H1 (cell line): ENCODE results near the gene OR13A1. TPM values are rescaled to one million over a fixed set of nuclear protein-coding genes. Genes with fewer than 3 reads are reported as not detected.

ENCODE experiments used
- CTCF ChIA-PET: fragments of 300-600 bp; sonication (Branson Sonifier 250); formaldehyde crosslinking; loops from one replicate; lab custom pipeline; 2021; ENCODE audit not compliant: partially characterized antibody; lab: Charles Lee
- POLR2A ChIA-PET: fragments of 300-600 bp; sonication (Branson Sonifier 250); formaldehyde crosslinking; loops from one replicate; lab custom pipeline; 2021; ENCODE audit warnings: inconsistent platforms; ENCODE audit not compliant: partially characterized antibody; lab: Charles Lee
- DNase-seq, 2 experiments: peaks; one replicate each; pipeline versions ENCODE4 v3.0.0 to v3.0.0-alpha.2; 2010 to 2022; ENCODE audit warnings: low spot score in 2 of 2, low read depth in 1 of 2, mixed read lengths in 1 of 2
- FAIRE-seq: peaks from 2 replicates; lab custom pipeline; 2011; peaks lifted over from hg19 to GRCh38; lab: Jason Lieb, UNC
- H2AFZ ChIP-seq: 2 replicates; pipeline ENCODE4 v1.8.1; 2012; ENCODE audit warnings: low read length, inconsistent platforms
- H2AK5ac ChIP-seq: 2 replicates; pipeline ENCODE4 v1.6.1; 2013; ENCODE audit warnings: low read depth, low read length
- H2BK120ac ChIP-seq: replicated peaks from 2 replicates; pipeline ENCODE3; 2013; ENCODE audit warnings: low read depth, low read length, inconsistent platforms
- H2BK12ac ChIP-seq: 2 replicates; pipeline ENCODE4 v1.6.1; 2013; ENCODE audit warnings: low read depth, low read length
- H2BK15ac ChIP-seq: 2 replicates; pipeline ENCODE4 v1.6.1; 2013; ENCODE audit warnings: low read length
- H2BK20ac ChIP-seq: 2 replicates; pipeline ENCODE4 v1.6.1; 2013; ENCODE audit warnings: low read length
- H2BK5ac ChIP-seq: 2 replicates; pipeline ENCODE4 v1.6.1; 2013; ENCODE audit warnings: low read depth, low read length
- H3K14ac ChIP-seq: 2 replicates; pipeline ENCODE4 v1.6.1; 2013; ENCODE audit warnings: inconsistent platforms; ENCODE audit not compliant: insufficient read length
- H3K18ac ChIP-seq: 2 replicates; pipeline ENCODE4 v1.6.1; 2013; ENCODE audit warnings: low read length; ENCODE audit errors: extremely low read depth
- H3K23ac ChIP-seq: 2 replicates; pipeline ENCODE4 v1.6.1; 2013; ENCODE audit warnings: inconsistent platforms; ENCODE audit not compliant: insufficient read length
- H3K23me2 ChIP-seq: 2 replicates; pipeline ENCODE4 v1.6.1; 2013; ENCODE audit warnings: low read depth, low read length
- H3K27ac ChIP-seq: 2 replicates; pipeline ENCODE4 v1.6.1; 2011; ENCODE audit warnings: low read depth, low read length, inconsistent platforms
- H3K27me3 ChIP-seq, 4 experiments: replicated peaks in 1 of 4; 1 replicate in 1 of 4; 2 replicates in 3 of 4; pipeline versions ENCODE4 v1.6.1 to v1.8.1; 2011 to 2013; ENCODE audit warnings: low read length in 3 of 4, mild to moderate bottlenecking in 3 of 4, inconsistent platforms in 2 of 4, mixed read lengths in 2 of 4, moderate library complexity in 1 of 4; ENCODE audit not compliant: control insufficient read depth in 3 of 4, insufficient read depth in 3 of 4; ENCODE audit errors: extremely low read depth in 1 of 4
- H3K36me3 ChIP-seq, 4 experiments: 2 replicates each; pipeline versions ENCODE4 v1.6.1 to v1.8.1; 2011 to 2013; ENCODE audit warnings: mild to moderate bottlenecking in 4 of 4, low read length in 3 of 4, moderate library complexity in 2 of 4, control low read depth in 1 of 4, inconsistent platforms in 1 of 4; ENCODE audit not compliant: insufficient read depth in 4 of 4, control insufficient read depth in 2 of 4
- H3K4ac ChIP-seq: replicated peaks from 2 replicates; pipeline ENCODE3; 2013; ENCODE audit warnings: low read length, low read depth, mixed read lengths, inconsistent platforms; ENCODE audit not compliant: insufficient read length
- H3K4me1 ChIP-seq, 4 experiments: replicated peaks in 1 of 4; 1 replicate in 1 of 4; 2 replicates in 3 of 4; pipeline versions ENCODE4 v1.6.1 to v1.8.1; 2011 to 2013; ENCODE audit warnings: low read length in 3 of 4, inconsistent platforms in 2 of 4, mixed read lengths in 1 of 4; ENCODE audit not compliant: insufficient read depth in 4 of 4, control insufficient read depth in 3 of 4
- H3K4me2 ChIP-seq, 2 experiments: 2 replicates each; pipeline versions ENCODE4 v1.6.1 to v1.8.1; 2011 to 2013; ENCODE audit warnings: low read depth in 2 of 2, low read length in 2 of 2, control low read depth in 1 of 2, inconsistent platforms in 1 of 2, mild to moderate bottlenecking in 1 of 2; ENCODE audit not compliant: insufficient read depth in 1 of 2
- H3K4me3 ChIP-seq, 4 experiments: fragments of 200-600, 300-600 bp in 1 of 4; sonication (generic), shearing (Covaris generic), sonication (Bioruptor Twin) in 1 of 4; 2 replicates each; pipeline versions ENCODE4 v1.5.1 to v1.8.1; 2011 to 2016; ENCODE audit warnings: low read length in 4 of 4, low read depth in 3 of 4, control low read depth in 2 of 4, inconsistent platforms in 2 of 4, mild to moderate bottlenecking in 2 of 4, mixed read lengths in 1 of 4, moderate library complexity in 1 of 4; ENCODE audit not compliant: insufficient read depth in 2 of 4; ENCODE audit errors: extremely low read depth in 1 of 4
- H3K56ac ChIP-seq: replicated peaks from 2 replicates; pipeline ENCODE3; 2013; ENCODE audit warnings: low read depth, mild to moderate bottlenecking, mixed read lengths, low read length, inconsistent platforms; ENCODE audit not compliant: insufficient read length
- H3K79me1 ChIP-seq: 2 replicates; pipeline ENCODE4 v1.6.1; 2013; ENCODE audit warnings: low read depth, low read length, control low read depth
- H3K79me2 ChIP-seq, 2 experiments: 2 replicates each; pipeline versions ENCODE4 v1.6.1 to v1.8.1; 2012 to 2013; ENCODE audit warnings: low read length in 2 of 2, mild to moderate bottlenecking in 2 of 2, inconsistent platforms in 1 of 2; ENCODE audit not compliant: insufficient read depth in 2 of 2, control insufficient read depth in 1 of 2
- H3K9ac ChIP-seq, 4 experiments: replicated peaks in 1 of 4; 1 replicate in 1 of 4; 2 replicates in 3 of 4; pipeline versions ENCODE4 v1.6.1 to v1.8.1; 2011 to 2013; ENCODE audit warnings: low read depth in 3 of 4, low read length in 3 of 4, control low read depth in 2 of 4, mild to moderate bottlenecking in 2 of 4, moderate library complexity in 2 of 4, inconsistent platforms in 1 of 4; ENCODE audit errors: extremely low read depth in 1 of 4
- H3K9me3 ChIP-seq, 2 experiments: 2 replicates each; pipeline versions ENCODE4 v1.6.1 to v1.8.1; 2012 to 2013; ENCODE audit warnings: mild to moderate bottlenecking in 2 of 2, moderate library complexity in 2 of 2, control low read depth in 1 of 2, inconsistent platforms in 1 of 2, low read depth in 1 of 2, low read length in 1 of 2, mixed read lengths in 1 of 2; ENCODE audit not compliant: insufficient read depth in 2 of 2
- H4K20me1 ChIP-seq, 2 experiments: replicated peaks in 1 of 2; 2 replicates each; pipeline versions ENCODE3 to v1.8.1; 2011 to 2013; ENCODE audit warnings: inconsistent platforms in 2 of 2, low read length in 2 of 2, mild to moderate bottlenecking in 1 of 2; ENCODE audit not compliant: insufficient read depth in 2 of 2, control insufficient read depth in 1 of 2
- H4K5ac ChIP-seq: 2 replicates; pipeline ENCODE4 v1.6.1; 2013; ENCODE audit warnings: low read length, low read depth, mixed read lengths, inconsistent platforms; ENCODE audit not compliant: insufficient read length
- H4K8ac ChIP-seq: 2 replicates; pipeline ENCODE4 v1.8.0; 2013; ENCODE audit warnings: mild to moderate bottlenecking, moderate library complexity, low read length, inconsistent platforms; ENCODE audit not compliant: insufficient read depth; ENCODE audit errors: extremely low read depth
- H4K91ac ChIP-seq: replicated peaks from 2 replicates; pipeline ENCODE3; 2013; ENCODE audit warnings: low read length, mixed read lengths, inconsistent platforms; ENCODE audit not compliant: insufficient read length
- WGBS, 2 experiments: shearing (Covaris generic) in 1 of 2; methylation state at CpG; one replicate each; pipeline versions ENCODE4 v1.1.6 to v1.1.7; 2013 to 2015; ENCODE audit warnings: low lambda C conversion rate in 2 of 2, mixed read lengths in 2 of 2, inconsistent platforms in 1 of 2, low coverage in 1 of 2, missing lambda C conversion rate in 1 of 2; ENCODE audit not compliant: insufficient replicate concordance in 2 of 2, insufficient coverage in 1 of 2, insufficient read length in 1 of 2; ENCODE audit errors: extremely low coverage in 1 of 2, missing lambda C conversion rate in 1 of 2; 5-methylcytosine and 5-hydroxymethylcytosine counted together
- polyA plus RNA-seq, 7 experiments: library from polyadenylated mRNA; depleted of rRNA in 3 of 7; stranded (reverse) in 5 of 7; unstranded in 2 of 7; fragments of >200 nt in 5 of 7; fragments of 200-250 nt in 2 of 7; gene quantifications; 1 replicate in 5 of 7; 2 replicates in 1 of 7; 4 replicates in 1 of 7; pipeline versions ENCODE4 v1.2.1 to v1.2.3, GENCODE V29; 2011 to 2013; ENCODE audit warnings: missing spikeins in 2 of 7, mixed read lengths in 2 of 7
- total RNA-seq: library from RNA; stranded (reverse); fragmentation: NEBNext Ultra II Directional; extraction: Animal tissue kit (Norgen Biotek cat#: 25700); gene quantifications from 2 replicates; pipeline ENCODE4 v1.2.1, GENCODE V29; 2021

OR13A1 gene
- total and polyA plus RNA-seq, 2 of the 8 experiments (the other 6 are each of a cell fraction or from before 2014, with no cell fraction given), result 0.53 TPM; not detected in 1

DNA sequence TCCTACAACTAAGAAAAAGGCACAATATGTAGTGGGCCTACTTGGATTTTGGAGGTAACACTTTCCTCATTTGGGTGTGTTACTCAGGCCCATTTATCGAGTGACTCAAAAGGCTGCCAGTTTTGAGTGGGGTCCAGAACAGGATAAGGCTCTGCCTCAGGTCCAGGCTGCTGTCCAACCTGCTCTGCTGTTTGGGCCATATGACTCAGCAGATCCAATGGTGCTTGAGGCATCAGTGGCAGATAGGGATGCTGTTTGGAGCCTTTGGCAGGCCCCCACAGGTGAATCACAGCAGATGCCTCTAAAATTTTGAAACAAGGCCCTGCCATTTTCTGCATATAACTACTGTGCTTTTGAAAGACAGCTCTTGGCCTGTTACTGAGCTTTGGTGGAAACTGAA is 24.5 kb upstream of the OR13A1 start:
- Histone ChIP-seq H3K4me1 (no peaks in the 10 kb centered on the region), H3K14ac (no peak overlapping the region), H3K9me3 (peaks cover 5 to 14% of the 10 kb centered on the region in 2 experiments; a peak in 2 of 4 replicates), H2BK20ac (no peak overlapping the region), H3K79me2 (no peaks in the 10 kb centered on the region), H2BK120ac (no peak overlapping the region), H3K56ac (no peak overlapping the region), H4K20me1 (no peaks in the 10 kb centered on the region), H3K23me2 (no peaks in the 10 kb centered on the region), H3K79me1 (no peaks in the 10 kb centered on the region), H3K23ac (no peak overlapping the region), H2BK12ac (no peak overlapping the region), H3K4me2 (no peak overlapping the region), H3K27me3 (no peaks in the 10 kb centered on the region), H2BK15ac (no peak overlapping the region), H2AFZ (no peak overlapping the region), H3K27ac (no peak overlapping the region), H3K9ac (no peak overlapping the region), H2AK5ac (no peak overlapping the region), H4K8ac (no peak overlapping the region), H4K91ac (no peak overlapping the region), H3K4me3 (no peak overlapping the region), H4K5ac (no peak overlapping the region), H3K18ac (no peak overlapping the region), H2BK5ac (no peak overlapping the region), H3K36me3 (no peaks in the 10 kb centered on the region; a peak in 1 of 8 replicates), H3K4ac (no peak overlapping the region)
- WGBS, 2 experiments, result 92% methylated on average over 1 of the region's 1 CpG; no CpG with 5 or more reads in 1 of the 2 experiments
- FAIRE-seq (no peak), DNase-seq (no peak)
- CTCF ChIA-PET, result no interaction called here
- POLR2A ChIA-PET, result no interaction called here
